ENCODE data around the gene BST2.

Gene BST2

GRCh38 chr19:17419621-17420474 is 14.4 kb upstream of the BST2 start, which contains the start of gene MVB12A:
Gene MVB12A, plus strand, starts transcription at chr19:17420047. Its CDS starts 89 bp downstream, at chr19:17420136.
- no peaks in the 10 kb centered on the region for H3K9me3 ChIP-seq (ENCODE audit: severe bottlenecking)
- H3K4me3 ChIP-seq (ENCODE audit: severe bottlenecking) = peak within 1 kb of the TSS; percentile 63
- ATAC-seq (ENCODE audit: low read depth) (peak; percentile 89), DNase-seq (ENCODE audit: low spot score) (peak; percentile 97)
- peak within 1 kb of the TSS; percentile 50 for H3K27ac ChIP-seq (ENCODE audit: poor library complexity, severe bottlenecking)
- TF ChIP-seq, protein P1, sequence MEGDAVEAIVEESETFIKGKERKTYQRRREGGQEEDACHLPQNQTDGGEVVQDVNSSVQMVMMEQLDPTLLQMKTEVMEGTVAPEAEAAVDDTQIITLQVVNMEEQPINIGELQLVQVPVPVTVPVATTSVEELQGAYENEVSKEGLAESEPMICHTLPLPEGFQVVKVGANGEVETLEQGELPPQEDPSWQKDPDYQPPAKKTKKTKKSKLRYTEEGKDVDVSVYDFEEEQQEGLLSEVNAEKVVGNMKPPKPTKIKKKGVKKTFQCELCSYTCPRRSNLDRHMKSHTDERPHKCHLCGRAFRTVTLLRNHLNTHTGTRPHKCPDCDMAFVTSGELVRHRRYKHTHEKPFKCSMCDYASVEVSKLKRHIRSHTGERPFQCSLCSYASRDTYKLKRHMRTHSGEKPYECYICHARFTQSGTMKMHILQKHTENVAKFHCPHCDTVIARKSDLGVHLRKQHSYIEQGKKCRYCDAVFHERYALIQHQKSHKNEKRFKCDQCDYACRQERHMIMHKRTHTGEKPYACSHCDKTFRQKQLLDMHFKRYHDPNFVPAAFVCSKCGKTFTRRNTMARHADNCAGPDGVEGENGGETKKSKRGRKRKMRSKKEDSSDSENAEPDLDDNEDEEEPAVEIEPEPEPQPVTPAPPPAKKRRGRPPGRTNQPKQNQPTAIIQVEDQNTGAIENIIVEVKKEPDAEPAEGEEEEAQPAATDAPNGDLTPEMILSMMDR (IDR thresholded peaks at IDR 0.05; ENCODE audit: poor library complexity, severe bottlenecking) = no peak
- no peaks in the 10 kb centered on the region for H3K27me3 ChIP-seq (ENCODE audit: insufficient read depth, poor library complexity, severe bottlenecking)
- no peaks in the 10 kb centered on the region for H3K4me1 ChIP-seq (ENCODE audit: insufficient read depth, poor library complexity, severe bottlenecking)
- H3K36me3 ChIP-seq (ENCODE audit: low read depth) = peaks cover 22% of the 10 kb centered on the region

DNA sequence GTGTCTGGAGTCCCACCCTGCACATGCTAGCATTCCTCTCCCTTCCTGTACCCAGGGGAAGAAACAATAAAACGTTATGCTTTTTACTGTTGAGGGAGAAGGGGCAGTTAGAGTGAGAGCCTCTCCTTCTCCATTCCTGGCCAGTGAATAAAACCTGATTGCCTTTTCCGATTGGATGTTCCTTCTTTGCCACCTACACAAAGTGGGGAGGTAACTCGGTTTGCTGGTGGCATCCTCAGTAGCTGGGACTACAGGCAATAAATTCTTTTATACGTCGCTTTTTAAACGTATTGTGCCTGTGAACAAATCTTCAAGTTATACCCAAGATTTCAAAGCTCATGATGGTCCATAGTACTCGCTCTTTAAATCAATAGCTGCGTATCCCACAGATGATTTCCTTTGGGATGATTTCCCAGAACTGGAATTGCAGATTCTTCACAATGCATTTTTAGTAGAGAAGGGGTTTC is 13.8 kb upstream of the BST2 start:
- no peak for ATAC-seq (ENCODE audit: low read depth)
- Histone ChIP-seq H3K9me3 (ENCODE audit: severe bottlenecking) (no peaks in the 10 kb centered on the region), H3K4me1 (ENCODE audit: insufficient read depth, poor library complexity, severe bottlenecking) (no peaks in the 10 kb centered on the region), H3K4me3 (ENCODE audit: severe bottlenecking) (peak overlapping the region; percentile 63), H3K27me3 (ENCODE audit: insufficient read depth, poor library complexity, severe bottlenecking) (no peaks in the 10 kb centered on the region), H3K36me3 (ENCODE audit: low read depth) (peaks cover 22% of the 10 kb centered on the region), H3K27ac (ENCODE audit: poor library complexity, severe bottlenecking) (peak overlapping the region; percentile 34)
- DNase-seq (ENCODE audit: low spot score) = no peak
- TF ChIP-seq, protein P1 (IDR thresholded peaks at IDR 0.05; ENCODE audit: poor library complexity, severe bottlenecking) = no peak

GRCh38 chr19:17418710-17419109 is 13.3 kb upstream of the BST2 start:
- Histone ChIP-seq H3K9me3 (ENCODE audit: severe bottlenecking) (no peaks in the 10 kb centered on the region), H3K4me3 (ENCODE audit: severe bottlenecking) (peak overlapping the region; percentile 63), H3K36me3 (ENCODE audit: low read depth) (peaks cover 18% of the 10 kb centered on the region), H3K27ac (ENCODE audit: poor library complexity, severe bottlenecking) (peak overlapping the region; percentile 34), H3K4me1 (ENCODE audit: insufficient read depth, poor library complexity, severe bottlenecking) (no peaks in the 10 kb centered on the region), H3K27me3 (ENCODE audit: insufficient read depth, poor library complexity, severe bottlenecking) (no peaks in the 10 kb centered on the region)
- TF ChIP-seq, protein P1 (IDR thresholded peaks at IDR 0.05; ENCODE audit: poor library complexity, severe bottlenecking) = no peak
- no peak for ATAC-seq (ENCODE audit: low read depth)
- DNase-seq (ENCODE audit: low spot score) = no peak

DNA sequence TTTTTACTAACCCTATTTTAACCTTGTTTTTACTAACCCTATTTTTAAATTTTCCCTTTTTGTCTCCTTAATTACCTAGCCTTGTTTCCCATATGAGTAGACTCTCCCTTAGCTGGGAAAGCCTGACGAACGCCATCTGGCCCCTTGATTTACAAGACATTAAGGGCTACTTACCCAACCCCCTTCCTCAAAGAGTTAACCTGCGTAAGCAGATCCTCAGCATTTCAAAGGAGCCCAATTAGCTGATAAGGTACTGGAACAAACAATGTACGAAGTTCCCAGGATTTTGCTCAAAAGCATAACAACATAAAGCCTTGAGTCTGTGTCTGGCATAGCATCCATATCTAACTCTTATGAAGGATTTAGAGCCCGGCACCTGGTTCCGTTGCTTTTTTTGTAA is 9.7 kb upstream of the BST2 start:
- DNase-seq (ENCODE audit: low spot score) = no peak
- TF ChIP-seq, protein P1 (IDR thresholded peaks at IDR 0.05; ENCODE audit: poor library complexity, severe bottlenecking) = no peak
- H3K27ac ChIP-seq (ENCODE audit: poor library complexity, severe bottlenecking) = no peak overlapping the region

DNA sequence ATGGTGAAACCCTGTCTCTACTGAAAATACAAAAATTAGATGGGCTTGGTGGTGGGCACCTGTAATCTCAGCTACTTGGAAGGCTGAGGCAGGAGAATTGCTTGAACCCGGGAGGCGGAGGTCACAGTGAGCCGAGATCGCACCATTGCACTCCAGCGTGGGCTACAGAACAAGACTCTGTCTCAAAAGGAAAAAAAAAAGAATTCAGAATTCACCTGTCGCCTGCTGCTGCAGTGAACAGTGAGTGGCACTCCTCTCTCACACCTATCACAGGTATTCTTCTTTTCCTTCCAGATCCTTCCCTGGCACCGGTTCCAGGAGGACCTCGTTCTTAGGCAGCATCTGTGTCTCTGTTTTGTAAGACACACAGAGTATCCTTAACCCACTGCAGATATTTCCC is 8.7 kb upstream of the BST2 start:
- H3K4me3 ChIP-seq (ENCODE audit: severe bottlenecking) = no peak overlapping the region
- no peak overlapping the region for H3K27ac ChIP-seq (ENCODE audit: poor library complexity, severe bottlenecking)
- DNase-seq (ENCODE audit: low spot score) (no peak), ATAC-seq (ENCODE audit: low read depth) (no peak)
- TF ChIP-seq, protein P1 (IDR thresholded peaks at IDR 0.05; ENCODE audit: poor library complexity, severe bottlenecking) = no peak
- H3K4me1 ChIP-seq (ENCODE audit: insufficient read depth, poor library complexity, severe bottlenecking) = no peaks in the 10 kb centered on the region
- H3K36me3 ChIP-seq (ENCODE audit: low read depth) = no peaks in the 10 kb centered on the region
- no peaks in the 10 kb centered on the region for H3K9me3 ChIP-seq (ENCODE audit: severe bottlenecking)
- no peaks in the 10 kb centered on the region for H3K27me3 ChIP-seq (ENCODE audit: insufficient read depth, poor library complexity, severe bottlenecking)

More for the DNA sequence above, 9.7 kb upstream of the BST2 start:
- H3K4me1 ChIP-seq (ENCODE audit: insufficient read depth, poor library complexity, severe bottlenecking) = no peaks in the 10 kb centered on the region
- H3K9me3 ChIP-seq (ENCODE audit: severe bottlenecking) = no peaks in the 10 kb centered on the region
- no peaks in the 10 kb centered on the region for H3K27me3 ChIP-seq (ENCODE audit: insufficient read depth, poor library complexity, severe bottlenecking)
- no peak overlapping the region for H3K4me3 ChIP-seq (ENCODE audit: severe bottlenecking)
- no peaks in the 10 kb centered on the region for H3K36me3 ChIP-seq (ENCODE audit: low read depth)
- ATAC-seq (ENCODE audit: low read depth) = no peak

Measured in RWPE2 (cell line).